GM21825 (cell line): Measurements from ENCODE around the gene POM121L2.
A peak's percentile ranks its signal among the peaks of the same experiment; 100 is the strongest.

Experiments used
- ATAC-seq: cut with Tn5 transposase; IDR thresholded peaks from one replicate; pipeline ENCODE4 v1.9.1; 2021; ENCODE audit warnings: mild to moderate bottlenecking, moderate library complexity; ENCODE audit not compliant: unreplicated experiment

POM121L2 gene

GRCh38 chr6:27312146-27312949, at the start of gene POM121L2:
POM121L2 (minus strand) TSS chr6:27312273; CDS start chr6:27312170, 103 bp downstream.
- peak; percentile 54 for ATAC-seq

DNA sequence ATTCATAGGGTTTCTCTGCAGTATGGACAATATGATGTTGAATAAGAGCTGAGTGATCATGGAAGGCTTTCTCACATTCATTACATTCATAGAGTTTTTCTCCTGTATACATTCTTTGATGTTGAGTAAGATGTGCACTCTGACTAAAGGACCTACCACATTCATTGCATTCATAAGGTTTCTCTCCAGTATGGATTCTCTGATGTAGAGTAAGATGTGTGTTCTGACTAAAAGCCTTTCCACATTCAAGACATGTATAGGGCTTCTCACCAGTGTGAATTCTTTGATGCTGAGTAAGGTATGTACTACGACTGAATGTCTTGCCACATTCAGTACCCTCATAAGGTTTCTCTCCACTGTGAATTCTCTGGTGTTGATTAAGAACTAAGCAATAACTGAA, 47.2 kb upstream of the POM121L2 start:
- ATAC-seq = no peak

GRCh38 chr6:27358786-27359185, 46.7 kb upstream of the POM121L2 start:
- ATAC-seq = no peak

GRCh38 chr6:27352850-27353249, 40.8 kb upstream of the POM121L2 start:
- ATAC-seq = no peak

- no peak for ATAC-seq
Observed at GRCh38 chr6:27334141-27334540, 22.1 kb upstream of the POM121L2 start.

DNA sequence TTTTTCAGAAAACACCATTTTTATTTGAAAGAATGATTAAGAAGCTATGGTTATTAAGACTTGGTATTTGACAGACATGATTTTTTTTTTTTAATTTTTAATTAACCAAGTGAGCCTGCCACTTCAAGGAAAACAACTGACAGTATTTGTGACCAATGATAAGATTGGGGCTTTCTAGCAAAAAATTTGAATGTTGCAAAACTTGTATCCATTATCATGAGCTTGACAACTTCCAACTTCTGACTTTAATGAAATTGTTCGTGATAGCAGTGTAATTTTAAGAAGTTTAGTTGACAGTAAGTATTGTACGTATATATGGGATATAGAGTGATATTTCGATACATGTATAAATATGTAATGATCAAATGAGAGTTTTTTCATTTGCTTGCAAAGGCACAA, 21.6 kb upstream of the POM121L2 start:
- no peak for ATAC-seq

- no peak for ATAC-seq
Observed at GRCh38 chr6:27332692-27333641, 20.9 kb upstream of the POM121L2 start.

DNA sequence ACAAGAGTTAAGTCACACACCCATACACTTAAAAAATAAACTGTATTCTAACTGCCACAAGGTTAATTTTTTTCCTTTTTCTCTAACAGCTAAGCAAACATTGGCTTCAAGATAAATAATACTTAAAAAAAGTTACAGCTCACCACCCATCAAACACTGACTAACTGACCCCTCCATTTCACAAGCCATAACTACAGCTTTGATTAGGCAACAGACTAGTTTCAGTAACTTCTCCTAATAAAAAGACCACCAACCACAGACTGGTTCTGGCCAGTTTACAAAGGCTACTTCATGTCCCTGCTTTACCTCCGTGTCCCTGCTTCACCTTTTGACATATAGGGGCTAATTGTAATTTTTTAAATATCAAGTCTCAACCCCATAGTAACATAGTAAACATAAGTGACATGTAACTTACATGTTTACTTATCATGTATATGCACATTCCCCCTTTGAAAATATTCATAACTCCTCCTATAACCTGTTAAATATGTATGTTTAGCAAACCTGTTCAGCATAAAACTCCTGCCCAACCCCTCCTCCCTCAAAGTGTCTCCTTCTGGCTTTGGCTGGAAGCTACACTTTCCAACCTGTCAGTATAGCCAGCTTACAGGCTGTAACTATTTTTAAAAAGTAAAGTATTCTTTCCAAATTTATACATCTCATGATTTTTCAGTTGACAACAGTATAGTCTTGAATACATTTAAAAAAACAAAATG, 15.1 kb upstream of the POM121L2 start:
- no peak for ATAC-seq

DNA sequence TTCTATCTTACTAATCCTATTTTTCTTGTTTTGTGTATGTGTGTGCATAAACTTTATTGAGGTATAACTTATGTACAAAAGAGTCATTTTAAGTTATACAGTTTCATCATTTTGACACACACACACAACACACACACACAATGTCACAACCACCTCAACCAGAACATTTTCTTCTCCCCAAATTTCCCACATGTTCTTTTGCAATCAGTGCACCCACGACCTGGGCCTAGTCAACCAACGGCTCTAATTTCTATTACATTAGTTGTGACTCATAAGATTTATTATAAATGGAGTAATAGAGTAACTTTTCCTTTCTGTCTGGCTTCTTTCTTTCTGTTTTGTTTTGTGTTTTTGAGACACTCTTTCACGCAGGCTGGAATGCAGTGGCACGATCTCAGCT, 9.8 kb upstream of the POM121L2 start:
- ATAC-seq = no peak

GRCh38 chr6:27321370-27321769, 9.3 kb upstream of the POM121L2 start:
- ATAC-seq = no peak

DNA sequence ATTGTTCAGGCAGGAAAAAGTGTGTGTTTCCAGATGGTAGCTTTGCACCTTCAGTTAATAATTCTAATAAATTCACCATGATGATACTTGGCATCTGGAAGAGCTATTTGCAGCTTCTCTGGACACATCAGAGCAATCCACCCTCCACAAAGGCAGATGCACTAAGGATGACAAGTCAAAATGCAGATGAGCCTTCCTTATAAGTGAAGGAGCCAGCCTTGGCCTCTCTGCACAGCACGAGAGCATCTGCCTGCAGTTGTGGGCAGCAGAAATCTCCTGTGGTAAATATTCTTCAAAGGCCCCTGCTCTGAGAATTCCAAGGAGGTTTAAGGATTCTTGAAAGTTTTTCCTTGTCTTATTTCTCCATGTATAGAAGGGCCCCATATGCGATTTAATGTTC, 6.9 kb upstream of the POM121L2 start:
- ATAC-seq = no peak

DNA sequence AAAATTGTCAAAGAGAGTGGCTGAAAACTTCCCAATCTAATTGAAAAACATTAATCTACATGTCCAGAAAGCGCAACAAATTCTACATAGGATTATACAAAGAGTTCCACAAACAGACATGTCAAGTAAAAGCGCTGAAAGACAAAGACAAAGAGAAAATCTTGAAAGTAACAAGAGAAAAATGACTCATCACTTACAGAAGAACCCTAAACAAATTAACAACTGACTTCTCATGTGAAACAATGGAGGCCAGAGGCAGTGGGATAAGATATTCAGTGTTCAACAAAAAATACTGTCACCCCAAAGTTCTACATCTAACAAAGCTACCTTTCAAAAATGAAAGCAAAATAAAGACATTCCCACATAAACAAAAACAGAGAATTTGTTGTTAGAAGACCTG, 2.0 kb upstream of the POM121L2 start:
- ATAC-seq = no peak

GRCh38 chr6:27312950-27313271, 838 bp upstream of the POM121L2 start:
- no peak for ATAC-seq

GRCh38 chr6:27311806-27312145, 297 bp downstream of the POM121L2 start:
- no peak for ATAC-seq

DNA sequence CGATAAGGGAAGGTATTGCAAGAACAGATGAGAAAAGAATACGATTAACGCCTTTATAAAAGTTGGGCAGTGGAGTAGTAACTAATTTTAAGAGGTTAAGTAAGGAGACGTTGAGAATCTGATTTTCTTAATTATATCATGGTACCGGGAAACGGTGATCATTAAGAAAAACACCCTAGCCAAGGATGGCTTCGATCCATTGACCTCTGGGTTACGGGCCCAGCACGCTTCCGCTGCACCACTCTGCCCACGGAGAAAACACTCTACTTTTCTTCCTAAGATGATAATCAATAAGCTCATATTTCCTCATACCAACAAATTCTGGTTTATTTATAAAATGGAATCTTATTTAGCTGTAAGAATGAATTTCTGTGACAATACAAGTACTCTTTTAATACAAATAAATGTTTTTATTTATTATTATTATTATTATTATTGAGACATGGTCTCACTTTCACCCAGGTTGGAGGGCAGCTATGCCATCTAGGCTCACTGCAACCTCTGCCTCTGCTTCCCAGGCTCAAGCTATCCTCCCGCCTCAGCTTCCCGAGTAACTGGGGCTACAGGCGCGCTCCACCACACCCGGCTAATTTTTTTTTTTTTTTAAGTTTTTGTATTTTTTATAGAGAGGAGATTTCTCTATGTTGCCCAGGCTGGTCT, 8.3 kb downstream of the POM121L2 start:
- no peak for ATAC-seq

GRCh38 chr6:27297857-27298730, 14.0 kb downstream of the POM121L2 start:
- ATAC-seq = no peak

DNA sequence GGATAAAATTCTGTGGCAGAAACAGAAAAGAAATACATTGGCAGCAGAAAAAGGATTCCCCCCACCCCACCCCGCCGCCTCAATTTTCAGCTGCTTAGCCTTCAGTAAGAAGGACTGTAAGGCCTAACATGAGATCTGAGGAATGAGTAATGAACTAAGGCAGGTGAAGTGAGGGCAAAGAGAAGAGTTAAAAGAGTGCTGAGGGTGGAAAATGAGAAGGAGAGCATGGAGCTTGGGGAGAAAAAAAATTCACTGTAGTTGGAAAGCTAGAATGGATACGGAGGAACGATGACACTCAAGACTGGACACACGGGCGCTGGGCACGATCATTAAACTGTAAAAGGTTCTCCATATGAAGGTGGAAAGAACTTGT, 14.6 kb downstream of the POM121L2 start:
- ATAC-seq = no peak

DNA sequence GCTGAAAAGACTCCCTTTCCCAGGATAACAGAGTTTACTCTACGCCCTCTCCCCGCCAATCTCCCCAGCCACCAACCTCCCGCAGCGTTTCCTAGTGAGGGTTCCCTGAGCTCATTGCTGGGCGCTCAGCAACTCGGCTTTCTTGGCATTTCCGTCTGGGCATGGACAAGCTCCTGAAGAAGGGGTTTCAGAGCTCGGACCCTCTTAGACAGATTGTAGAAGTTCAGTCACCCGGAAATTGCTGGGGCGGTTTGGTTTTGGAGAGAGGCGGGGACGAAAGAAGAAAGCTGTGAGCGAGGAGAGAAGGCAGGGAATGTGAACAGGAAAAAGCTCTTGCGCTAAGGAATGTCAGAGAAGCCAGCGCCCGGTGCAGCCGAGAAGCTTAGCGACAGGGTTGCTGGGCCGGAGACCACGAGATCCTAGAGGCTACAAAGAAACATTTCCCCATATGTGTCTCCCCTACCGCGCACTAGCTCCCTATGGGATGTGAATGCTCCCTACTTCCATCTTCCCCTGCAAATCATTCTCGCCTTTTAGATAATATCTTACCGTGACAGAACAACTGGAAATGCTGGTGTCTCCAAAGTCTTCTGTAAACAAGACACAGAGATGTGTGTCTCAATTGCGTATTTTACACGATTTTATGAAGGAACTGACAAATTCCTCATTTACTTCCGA, 15.8 kb downstream of the POM121L2 start:
- ATAC-seq = no peak

GRCh38 chr6:27295301-27296079, 16.6 kb downstream of the POM121L2 start:
- ATAC-seq = no peak
